HepG2 (cell line): ENCODE measurements around the gene NCBP1. TPM values are rescaled to one million over a fixed set of nuclear protein-coding genes. Genes with fewer than 3 reads are reported as not detected.

Source experiments
- ASH2L ChIP-seq: fragments of 300-600, 200-600 bp; sonication (generic); IDR thresholded peaks from 2 replicates; pipeline ENCODE4 v1.7.0; 2017; ENCODE audit warnings: low read depth, mild to moderate bottlenecking, moderate library complexity, mixed read lengths, low read length; ENCODE audit not compliant: insufficient read length
- CCDC6 ChIP-seq: sonication (generic); formaldehyde crosslinking; IDR thresholded peaks from 2 replicates; pipeline ENCODE4 v1.8.1; 2022; ENCODE audit warnings: mild to moderate bottlenecking, missing genetic modification reagents, moderate library complexity
- HNF1A ChIP-seq, 2 experiments: sonication (generic) in 1 of 2; formaldehyde crosslinking in 1 of 2; IDR thresholded peaks; 2 replicates each; pipeline versions ENCODE4 v1.4.0 to v1.6.1; 2016 to 2020; ENCODE audit warnings: borderline replicate concordance in 1 of 2, low read depth in 1 of 2, mild to moderate bottlenecking in 1 of 2, missing genetic modification reagents in 1 of 2
- HNF1B ChIP-seq: sonication (generic); formaldehyde crosslinking; IDR thresholded peaks from 2 replicates; pipeline ENCODE4 v1.5.1; 2020; ENCODE audit warnings: mild to moderate bottlenecking, moderate library complexity, missing genetic modification reagents
- KMT2B ChIP-seq: IDR thresholded peaks from 2 replicates; pipeline ENCODE4 v1.6.1; 2016; ENCODE audit warnings: missing genetic modification reagents, missing compliant biosample characterization
- MIER3 ChIP-seq: IDR thresholded peaks from 2 replicates; pipeline ENCODE4 v1.6.1; 2016; ENCODE audit warnings: missing compliant biosample characterization, borderline replicate concordance
- MIXL1 ChIP-seq: IDR thresholded peaks from 2 replicates; pipeline ENCODE4 v1.6.1; 2016
- MYPOP ChIP-seq: sonication (generic); formaldehyde crosslinking; IDR thresholded peaks from 2 replicates; pipeline ENCODE4 v1.8.1; 2023; ENCODE audit warnings: mild to moderate bottlenecking, moderate library complexity, missing genetic modification reagents
- PAXIP1 ChIP-seq: sonication (generic); formaldehyde crosslinking; conservative IDR thresholded peaks from 2 replicates; pipeline ENCODE4 v1.4.0; 2020; ENCODE audit warnings: mild to moderate bottlenecking, missing genetic modification reagents, moderate library complexity
- POLR2AphosphoS5 ChIP-seq: IDR thresholded peaks from 2 replicates; pipeline ENCODE4 v1.6.1; 2012; ENCODE audit warnings: low read depth, low read length
- RARA ChIP-seq: IDR thresholded peaks from 2 replicates; pipeline ENCODE4 v1.6.1; 2016; ENCODE audit warnings: missing genetic modification reagents, missing compliant biosample characterization
- SOX6 ChIP-seq, 2 experiments: fragments of 450-650 bp in 1 of 2; sonication (generic) in 1 of 2; formaldehyde crosslinking in 1 of 2; IDR thresholded peaks; 2 replicates each; pipeline versions ENCODE4 v1.4.0 to v1.6.1; 2017 to 2020; ENCODE audit warnings: antibody characterized with exemption in 1 of 2, mild to moderate bottlenecking in 1 of 2, missing genetic modification reagents in 1 of 2
- TBX2 ChIP-seq: sonication (generic); formaldehyde crosslinking; IDR thresholded peaks from 2 replicates; pipeline ENCODE4 v1.5.0; 2020; ENCODE audit warnings: missing genetic modification reagents, mild to moderate bottlenecking, borderline replicate concordance
- TEAD3 ChIP-seq: optimal IDR thresholded peaks from 2 replicates; pipeline ENCODE3; 2016; ENCODE audit warnings: borderline replicate concordance
- ZFX ChIP-seq: sonication (generic); formaldehyde crosslinking; IDR thresholded peaks from 2 replicates; pipeline ENCODE4 v1.4.0; 2020; ENCODE audit warnings: mild to moderate bottlenecking, low read depth, missing genetic modification reagents, moderate library complexity
- ZFY ChIP-seq: sonication (generic); formaldehyde crosslinking; IDR thresholded peaks from 2 replicates; pipeline ENCODE4 v1.4.0; 2020; ENCODE audit warnings: missing genetic modification reagents
- polyA plus RNA-seq, 8 experiments: library from polyadenylated mRNA; depleted of rRNA in 3 of 8; stranded (reverse) in 7 of 8; unstranded in 1 of 8; fragments of >200 nt; fragmentation: Illumina TruSeq in 4 of 8; extraction: Trizol in 4 of 8; gene quantifications; 2 replicates each; pipeline versions ENCODE4 v1.2.1 to v1.2.3, GENCODE V29; 2011 to 2016; ENCODE audit warnings: low read depth in 4 of 8, missing spikeins in 1 of 8, mixed read lengths in 1 of 8; ENCODE audit not compliant: insufficient read depth in 1 of 8
- total RNA-seq, 5 experiments: library from RNA; depleted of rRNA; stranded (reverse); fragments of >200 nt; fragmentation: Illumina TruSeq; extraction: Trizol; gene quantifications; 2 replicates each; pipeline ENCODE4 v1.2.3, GENCODE V29; 2016; ENCODE audit warnings: low read depth in 1 of 5

Gene NCBP1
- total and polyA plus RNA-seq, 2 of the 13 experiments (the other 11 are each of a cell fraction or from before 2014, with no cell fraction given), result 13.3 to 40.2 TPM

GRCh38 chr9:97703437-97704344 lies 70.1 kb downstream of the NCBP1 start (continued):
- no peak for TF ChIP-seq SOX6 (IDR thresholded peaks at IDR 0.05)
- peak; percentile 54 for TF ChIP-seq SOX6 (CRISPR knock-in tag; IDR thresholded peaks at IDR 0.05)
- TF ChIP-seq MIXL1 (CRISPR knock-in tag), result no peak
- TF ChIP-seq MYPOP (CRISPR knock-in tag), result 0 out of 2 replicates have a peak, but pooled peaks have one; percentile 19
- TF ChIP-seq TBX2 (CRISPR knock-in tag), result 0 out of 2 replicates have a peak, but pooled peaks have one; percentile 30
- TF ChIP-seq HNF1B (CRISPR knock-in tag), result peak; percentile 58; the same call in 1 of the 2 replicates
- TF ChIP-seq HNF1A (IDR thresholded peaks at IDR 0.05; ENCODE audit: low read depth), result peak; percentile 55; the same call in 1 of the 2 replicates
- peak; percentile 62; the same call in 1 of the 2 replicates for TF ChIP-seq HNF1A (CRISPR knock-in tag; IDR thresholded peaks at IDR 0.05; ENCODE audit: borderline replicate concordance)
- TF ChIP-seq PAXIP1, result peak; percentile 66
- peak; percentile 38 for TF ChIP-seq ASH2L
- peak; percentile 51 for TF ChIP-seq RARA (CRISPR knock-in tag)
- no peak for TF ChIP-seq MIER3
- TF ChIP-seq ZFY (CRISPR knock-in tag), result 0 out of 2 replicates have a peak, but pooled peaks have one; percentile 10
- TF ChIP-seq TEAD3 (CRISPR knock-in tag), result peak; percentile 72
- TF ChIP-seq CCDC6 (CRISPR knock-in tag), result peak; percentile 49; the same call in 1 of the 2 replicates
- TF ChIP-seq POLR2AphosphoS5, result peak; percentile 49; the same call in 1 of the 2 replicates
- TF ChIP-seq ZFX (CRISPR knock-in tag), result peak; percentile 45
- TF ChIP-seq KMT2B (CRISPR knock-in tag), result 0 out of 2 replicates have a peak, but pooled peaks have one; percentile 35
